IMR-90 (cell line): ENCODE measurements around the gene CDR2L. TPM values are rescaled to one million over a fixed set of nuclear protein-coding genes. Genes with fewer than 3 reads are reported as not detected.

Source experiments
- ATAC-seq: fragments of 200-7000 bp; cut with Tn5 transposase; 2 replicates; pipeline ENCODE4 v1.9.1; 2020; ENCODE audit warnings: low read depth, mild to moderate bottlenecking, moderate library complexity
- BruUV-seq: library from RNA; stranded (reverse); fragments of 400-500 nt; replicated peaks from 2 replicates; lab custom pipeline; 2021; lab: Mats Ljungman, UMichigan
- CTCF ChIA-PET: fragments of 300-600 bp; formaldehyde crosslinking; extraction: SDS; loops from one replicate; lab custom pipeline; 2021; ENCODE audit warnings: antibody characterized with exemption; lab: Yijun Ruan, JAX
- POLR2A ChIA-PET: fragments of 300-600 bp; sonication (Branson Sonifier 250); formaldehyde crosslinking; loops from one replicate; lab custom pipeline; 2022; ENCODE audit warnings: antibody characterized with exemption; ENCODE audit not compliant: unreplicated experiment; lab: Charles Lee
- DNase-seq: peaks from one replicate; pipeline ENCODE4 v3.0.0; 2013
- H2AFZ ChIP-seq: replicated peaks from 2 replicates; pipeline ENCODE3; 2013; ENCODE audit warnings: low read length, mild to moderate bottlenecking; ENCODE audit not compliant: poor library complexity
- H2AK5ac ChIP-seq: 2 replicates; pipeline ENCODE4 v1.6.1; 2013; ENCODE audit warnings: low read depth, low read length, inconsistent platforms
- H2AK9ac ChIP-seq: replicated peaks from 2 replicates; pipeline ENCODE3; 2013; ENCODE audit warnings: mild to moderate bottlenecking, low read depth, low read length, moderate library complexity; ENCODE audit not compliant: poor library complexity
- H2BK120ac ChIP-seq: 2 replicates; pipeline ENCODE4 v1.6.1; 2013; ENCODE audit warnings: low read depth, low read length, inconsistent platforms
- H2BK15ac ChIP-seq: 3 replicates; pipeline ENCODE4 v1.6.1; 2013; ENCODE audit warnings: low read depth, low read length, inconsistent platforms
- H2BK20ac ChIP-seq: 2 replicates; pipeline ENCODE4 v1.6.1; 2013; ENCODE audit warnings: low read depth, mild to moderate bottlenecking, inconsistent platforms, low read length, moderate library complexity
- H2BK5ac ChIP-seq: 2 replicates; pipeline ENCODE4 v1.6.1; 2013; ENCODE audit warnings: mild to moderate bottlenecking, low read depth, low read length, inconsistent platforms; ENCODE audit not compliant: poor library complexity, severe bottlenecking
- H3K14ac ChIP-seq: replicated peaks from 2 replicates; pipeline ENCODE4 v1.6.1; 2013; ENCODE audit warnings: low read depth, low read length, inconsistent platforms
- H3K18ac ChIP-seq: 2 replicates; pipeline ENCODE4 v1.6.1; 2013; ENCODE audit warnings: low read depth, low read length, control low read depth
- H3K23ac ChIP-seq: 2 replicates; pipeline ENCODE4 v1.6.1; 2013; ENCODE audit warnings: low read depth, low read length, inconsistent platforms
- H3K27ac ChIP-seq: 2 replicates; pipeline ENCODE4 v1.5.1; 2013; ENCODE audit warnings: mild to moderate bottlenecking, control low read depth, low read length; ENCODE audit not compliant: insufficient read depth
- H3K27me3 ChIP-seq: 2 replicates; pipeline ENCODE4 v1.6.1; 2013; ENCODE audit warnings: low read length; ENCODE audit not compliant: control insufficient read depth, insufficient read depth
- H3K36me3 ChIP-seq: 2 replicates; pipeline ENCODE4 v1.6.1; 2013; ENCODE audit warnings: low read length, mixed read lengths; ENCODE audit not compliant: control insufficient read depth, insufficient read depth
- H3K4ac ChIP-seq: 2 replicates; pipeline ENCODE4 v1.6.1; 2013; ENCODE audit warnings: low read depth, low read length, inconsistent platforms
- H3K4me1 ChIP-seq: 2 replicates; pipeline ENCODE4 v1.6.1; 2013; ENCODE audit warnings: low read length, mixed read lengths; ENCODE audit not compliant: control insufficient read depth, insufficient read depth
- H3K4me2 ChIP-seq: 2 replicates; pipeline ENCODE4 v1.6.1; 2013; ENCODE audit warnings: low read depth, mild to moderate bottlenecking, control low read depth, low read length, moderate library complexity
- H3K4me3 ChIP-seq: 2 replicates; pipeline ENCODE4 v1.5.1; 2013; ENCODE audit warnings: low read depth, mild to moderate bottlenecking, control low read depth, low read length, moderate library complexity; ENCODE audit not compliant: insufficient read depth
- H3K56ac ChIP-seq: 2 replicates; pipeline ENCODE4 v1.6.1; 2013; ENCODE audit warnings: low read length, inconsistent platforms; ENCODE audit not compliant: insufficient read depth; ENCODE audit errors: extremely low read depth
- H3K79me1 ChIP-seq, 2 experiments: 2 replicates each; pipeline ENCODE4 v1.6.1; 2013; ENCODE audit warnings: low read length in 2 of 2, inconsistent platforms in 1 of 2, low read depth in 1 of 2
- H3K9ac ChIP-seq: 2 replicates; pipeline ENCODE4 v1.6.1; 2013; ENCODE audit warnings: low read depth, low read length, control low read depth
- H3K9me1 ChIP-seq: 2 replicates; pipeline ENCODE4 v1.6.1; 2013; ENCODE audit warnings: low read length, inconsistent platforms; ENCODE audit not compliant: insufficient read depth
- H3K9me3 ChIP-seq: 2 replicates; pipeline ENCODE4 v1.6.1; 2013; ENCODE audit warnings: low read length; ENCODE audit not compliant: control insufficient read depth, insufficient read depth
- H4K20me1 ChIP-seq: 2 replicates; pipeline ENCODE4 v1.6.1; 2013; ENCODE audit warnings: low read length, inconsistent platforms; ENCODE audit not compliant: insufficient read depth
- H4K5ac ChIP-seq: 2 replicates; pipeline ENCODE4 v1.6.1; 2013; ENCODE audit warnings: mild to moderate bottlenecking, low read depth, low read length, control low read depth
- H4K8ac ChIP-seq, 2 experiments: 2 replicates each; pipeline ENCODE4 v1.6.1; 2013; ENCODE audit warnings: low read depth in 2 of 2, low read length in 2 of 2, control low read depth in 1 of 2, inconsistent platforms in 1 of 2
- H4K91ac ChIP-seq: 2 replicates; pipeline ENCODE4 v1.6.1; 2013; ENCODE audit warnings: low read depth, low read length, inconsistent platforms; ENCODE audit not compliant: insufficient read depth
- BHLHE40 ChIP-seq: fragments of 150-350 bp; IDR thresholded peaks from 2 replicates; pipeline ENCODE4 v1.6.1; 2016; ENCODE audit warnings: mild to moderate bottlenecking, low read depth, low read length
- CEBPB ChIP-seq: IDR thresholded peaks from 2 replicates; pipeline ENCODE4 v1.6.1; 2012; ENCODE audit warnings: low read depth, low read length, improper control_type of control experiment
- CHD1 ChIP-seq: IDR thresholded peaks from 2 replicates; pipeline ENCODE4 v1.6.1; 2012; ENCODE audit warnings: low read depth, low read length, improper control_type of control experiment
- CTCF ChIP-seq: conservative IDR thresholded peaks from 2 replicates; pipeline ENCODE4 v1.5.1; 2012; ENCODE audit warnings: mild to moderate bottlenecking, low read depth, low read length, improper control_type of control experiment
- FOS ChIP-seq: fragments of 150-350 bp; IDR thresholded peaks from 2 replicates; pipeline ENCODE4 v1.6.1; 2016; ENCODE audit warnings: low read depth, low read length
- MAFK ChIP-seq: IDR thresholded peaks from 2 replicates; pipeline ENCODE4 v1.6.1; 2012; ENCODE audit warnings: low read depth, low read length, improper control_type of control experiment
- MAZ ChIP-seq: IDR thresholded peaks from 2 replicates; pipeline ENCODE4 v1.6.1; 2012; ENCODE audit warnings: low read depth, mild to moderate bottlenecking, low read length, improper control_type of control experiment, moderate library complexity, borderline replicate concordance
- MXI1 ChIP-seq: IDR thresholded peaks from 2 replicates; pipeline ENCODE4 v1.6.1; 2012; ENCODE audit warnings: low read depth, mild to moderate bottlenecking, low read length, moderate library complexity, borderline replicate concordance
- POLR2A ChIP-seq: IDR thresholded peaks from 2 replicates; pipeline ENCODE4 v1.6.1; 2012; ENCODE audit warnings: mild to moderate bottlenecking, low read depth, low read length
- RAD21 ChIP-seq: IDR thresholded peaks from 2 replicates; pipeline ENCODE4 v1.6.1; 2012; ENCODE audit warnings: low read length, improper control_type of control experiment
- RCOR1 ChIP-seq: IDR thresholded peaks from 2 replicates; pipeline ENCODE4 v1.6.1; 2012; ENCODE audit warnings: mild to moderate bottlenecking, low read length, improper control_type of control experiment; ENCODE audit not compliant: insufficient replicate concordance
- RFX5 ChIP-seq: IDR thresholded peaks from 2 replicates; pipeline ENCODE4 v1.8.0; 2012; ENCODE audit warnings: low read depth, mild to moderate bottlenecking, low read length, moderate library complexity
- SMC3 ChIP-seq: fragments of 150-350 bp; IDR thresholded peaks from 2 replicates; pipeline ENCODE4 v1.6.1; 2016; ENCODE audit warnings: low read depth, mild to moderate bottlenecking, antibody characterized with exemption, low read length, moderate library complexity
- USF2 ChIP-seq: fragments of 150-350 bp; IDR thresholded peaks from 2 replicates; pipeline ENCODE4 v1.6.1; 2017; ENCODE audit warnings: mild to moderate bottlenecking, antibody characterized with exemption, low read length, low read depth
- WGBS, 2 experiments: methylation state at CpG; one replicate each; pipeline versions ENCODE4 v1.1.5 to v1.1.7; 2013; ENCODE audit warnings: missing lambda C conversion rate in 2 of 2; ENCODE audit not compliant: insufficient read length in 1 of 2; ENCODE audit errors: extremely low coverage in 2 of 2; 5-methylcytosine and 5-hydroxymethylcytosine counted together
- dilution Hi-C: fragments of 300-500 bp; cut with HindIII; formaldehyde crosslinking; loops from one replicate; pipeline ENCODE4 v1.14.3; 2018; ENCODE audit warnings: low sequenced_read_pairs; ENCODE audit not compliant: unreplicated experiment
- in situ Hi-C: fragments of 300-500 bp; cut with MboI; formaldehyde crosslinking; loops from 3 replicates; pipeline ENCODE4 v1.14.3; 2019; ENCODE audit warnings: low sequenced_read_pairs, inconsistent platforms, mixed read lengths
- intact Hi-C: fragments of 100-400 bp; cut with micrococcal nuclease; formaldehyde crosslinking; loops from 2 replicates; pipeline ENCODE4 v1.10.0; 2022
- polyA plus RNA-seq, 3 experiments: library from polyadenylated mRNA; depleted of rRNA; stranded (reverse); fragments of >200 nt; gene quantifications; 2 replicates each; pipeline ENCODE4 v1.2.3, GENCODE V29; 2012; ENCODE audit warnings: low replicate concordance in 1 of 3
- total RNA-seq: library from RNA; depleted of rRNA; stranded (reverse); fragments of >200 nt; gene quantifications from 2 replicates; pipeline ENCODE4 v1.2.3, GENCODE V29; 2012

The CDR2L gene
- total and polyA plus RNA-seq, 2 of the 4 experiments (the other 2 are of a cell fraction), result 5.7 to 18.9 TPM

- 0% methylated on average over 23 of the region's 43 CpGs; no CpG with 5 or more reads in 1 of the 2 experiments for WGBS, 2 experiments
- peaks cover 7% of the 10 kb centered on the region for H3K36me3 ChIP-seq
- TF ChIP-seq BHLHE40, result 0 out of 2 replicates have a peak, but pooled peaks have one; percentile 5
- TF ChIP-seq FOS, result 0 out of 2 replicates have a peak, but pooled peaks have one; percentile 27
- no peak for TF ChIP-seq POLR2A
- peak; percentile 64; the same call in 1 of the 2 replicates for TF ChIP-seq USF2
- peak; percentile 28 for TF ChIP-seq RCOR1
- TF ChIP-seq RAD21, result no peak
- TF ChIP-seq CTCF, result no peak
- TF ChIP-seq MAFK, result no peak
- peak; percentile 47; the same call in 1 of the 2 replicates for TF ChIP-seq MXI1
- TF ChIP-seq RFX5, result no peak
- no peak for TF ChIP-seq CEBPB
- TF ChIP-seq SMC3, result no peak
- no peak for TF ChIP-seq CHD1
- TF ChIP-seq MAZ, result peak; percentile 60; the same call in 1 of the 2 replicates
Observed at GRCh38 chr17:75034236-75034908, 46.9 kb downstream of the CDR2L start.

More at GRCh38 chr17:75034236-75034908, 46.9 kb downstream of the CDR2L start:
- Histone ChIP-seq H3K9ac (peak overlapping the region; percentile 71), H3K27ac (peak overlapping the region; percentile 73), H2AFZ (peak overlapping the region; percentile 100), H2BK20ac (peak overlapping the region; percentile 10; the same call in 1 of the 2 replicates), H3K4me1 (peaks cover 2% of the 10 kb centered on the region), H3K9me1 (peaks cover 13% of the 10 kb centered on the region; the same call in 1 of the 2 replicates), H2AK5ac (peak overlapping the region; percentile 5; the same call in 1 of the 2 replicates), H4K8ac (peak overlapping the region in 1 of 2 experiments; percentile 87; a peak in 2 of 4 replicates), H2BK15ac (peak overlapping the region; percentile 11; the same call in 1 of the 3 replicates), H3K18ac (peak overlapping the region; percentile 2; the same call in 1 of the 2 replicates), H4K5ac (peak overlapping the region; percentile 2; the same call in 1 of the 2 replicates), H3K4ac (peak overlapping the region; percentile 67), H3K79me1 (peaks cover 0 to 4% of the 10 kb centered on the region in 2 experiments; a peak in 1 of 4 replicates), H3K27me3 (no peaks in the 10 kb centered on the region), H2AK9ac (peak overlapping the region; percentile 90), H2BK5ac (peak overlapping the region; percentile 77), H4K20me1 (peaks cover 10% of the 10 kb centered on the region), H3K4me2 (peak overlapping the region; percentile 73), H3K9me3 (peaks cover 4% of the 10 kb centered on the region; the same call in 1 of the 2 replicates), H3K23ac (peak overlapping the region; percentile 84), H2BK120ac (peak overlapping the region; percentile 77), H4K91ac (peak overlapping the region; percentile 62), H3K14ac (peak overlapping the region; percentile 91), H3K56ac (peak overlapping the region; percentile 72), H3K4me3 (peak overlapping the region; percentile 70)
- POLR2A ChIA-PET, result interaction anchor here (0.5 to 1.1 kb wide), 3 partner anchors 22 to 46 kb away, joined by 3 to 7 read pairs (median 4); partner anchors contain the start of gene MRPL58
- intact Hi-C loops (no loop called here), dilution Hi-C loops (no loop called here), in situ Hi-C loops (no loop called here)
- peak; percentile 85 for DNase-seq
- no TSS peak for BruUV-seq
- peak; percentile 61 for ATAC-seq
- CTCF ChIA-PET, result interaction anchor here (0.9 to 1.5 kb wide), 3 partner anchors 15 to 80 kb away, joined by 3 to 4 read pairs (median 3); no protein-coding TSS in a partner anchor
